GM23338 (cell line): ENCODE measurements around the gene GAS6. TPM values are rescaled to one million over a fixed set of nuclear protein-coding genes. Genes with fewer than 3 reads are reported as not detected.

Source experiments
- ATAC-seq: fragments of 200-7000 bp; cut with Tn5 transposase; 3 replicates; pipeline ENCODE4 v1.9.1; 2020
- DNase-seq: peaks from one replicate; pipeline ENCODE4 v3.0.0-alpha.2; 2015; ENCODE audit warnings: low spot score
- H2AFZ ChIP-seq: fragments of 200-600 bp; sonication (generic); 2 replicates; pipeline ENCODE4 v1.8.0; 2016; ENCODE audit warnings: antibody characterized with exemption, mild to moderate bottlenecking, moderate library complexity
- H3F3A ChIP-seq: fragments of 200-600 bp; sonication (generic); replicated peaks from 2 replicates; pipeline ENCODE4 v1.8.0; 2017; ENCODE audit warnings: antibody characterized with exemption, mixed run types, low read depth
- H3K27ac ChIP-seq: fragments of 200-600 bp; sonication (generic); 2 replicates; pipeline ENCODE4 v1.6.1; 2016; ENCODE audit warnings: low read depth
- H3K27me3 ChIP-seq: fragments of 200-600 bp; sonication (generic); 2 replicates; pipeline ENCODE4 v1.8.0; 2016; ENCODE audit warnings: mild to moderate bottlenecking, mixed run types, moderate library complexity; ENCODE audit not compliant: insufficient read depth
- H3K36me3 ChIP-seq: fragments of 200-600 bp; sonication (generic); 2 replicates; pipeline ENCODE4 v1.8.0; 2016; ENCODE audit warnings: mild to moderate bottlenecking; ENCODE audit not compliant: insufficient read depth
- H3K4me1 ChIP-seq: fragments of 200-600 bp; sonication (generic); 2 replicates; pipeline ENCODE4 v1.8.0; 2016; ENCODE audit warnings: mild to moderate bottlenecking, moderate library complexity; ENCODE audit not compliant: insufficient read depth
- H3K4me2 ChIP-seq: fragments of 200-600 bp; sonication (generic); 2 replicates; pipeline ENCODE4 v1.7.1; 2017; ENCODE audit warnings: mixed run types
- H3K4me3 ChIP-seq: fragments of 200-600 bp; sonication (generic); 2 replicates; pipeline ENCODE4 v1.6.1; 2016; ENCODE audit warnings: mixed run types
- H3K79me2 ChIP-seq: fragments of 200-600 bp; sonication (generic); replicated peaks from 2 replicates; pipeline ENCODE4 v1.8.0; 2017; ENCODE audit warnings: mild to moderate bottlenecking; ENCODE audit not compliant: insufficient read depth
- H3K9me2 ChIP-seq: fragments of 200-600 bp; sonication (generic); 2 replicates; pipeline ENCODE4 v1.8.0; 2017; ENCODE audit not compliant: insufficient read depth
- H4K20me1 ChIP-seq: fragments of 200-600 bp; sonication (generic); replicated peaks from 2 replicates; pipeline ENCODE4 v1.8.0; 2017; ENCODE audit warnings: mild to moderate bottlenecking; ENCODE audit not compliant: insufficient read depth
- H3K27ac Mint-ChIP-seq: 2 replicates; pipeline ENCODE4 v1.8.0; 2020; ENCODE audit warnings: inconsistent platforms, mild to moderate bottlenecking, moderate library complexity, mixed read lengths
- H3K27me3 Mint-ChIP-seq: 3 replicates; pipeline ENCODE4 v1.8.0; 2022; ENCODE audit warnings: low read depth, mild to moderate bottlenecking, moderate library complexity, mixed read lengths, inconsistent platforms; ENCODE audit not compliant: insufficient read depth, poor library complexity
- H3K36me3 Mint-ChIP-seq: 3 replicates; pipeline ENCODE4 v1.8.0; 2021; ENCODE audit warnings: low read depth, mild to moderate bottlenecking, inconsistent platforms, moderate library complexity, mixed read lengths
- H3K4me1 Mint-ChIP-seq: 3 replicates; pipeline ENCODE4 v1.8.0; 2020; ENCODE audit warnings: mild to moderate bottlenecking, inconsistent platforms, mixed read lengths
- H3K4me3 Mint-ChIP-seq: 3 replicates; pipeline ENCODE4 v1.8.0; 2021; ENCODE audit warnings: moderate library complexity, mild to moderate bottlenecking, inconsistent platforms, mixed read lengths
- H3K9me3 Mint-ChIP-seq: 3 replicates; pipeline ENCODE4 v1.8.0; 2020; ENCODE audit warnings: moderate library complexity, mild to moderate bottlenecking, inconsistent platforms, mixed read lengths
- CREB1 ChIP-seq: fragments of 250-450 bp; sonication (Bioruptor Pico); IDR thresholded peaks from 2 replicates; pipeline ENCODE4 v1.5.0; 2020; ENCODE audit warnings: low read depth, mild to moderate bottlenecking, moderate library complexity
- CTCF ChIP-seq, 2 experiments: fragments of 200-600 bp in 1 of 2; sonication (generic) in 1 of 2; conservative IDR thresholded peaks; 2 replicates each; pipeline versions ENCODE4 v1.5.1 to v1.6.1; 2016 to 2017; ENCODE audit warnings: antibody characterized with exemption in 2 of 2, low read depth in 2 of 2, mild to moderate bottlenecking in 2 of 2, moderate library complexity in 1 of 2
- ETS1 ChIP-seq: IDR thresholded peaks from 2 replicates; pipeline ENCODE4 v1.6.1; 2016; ENCODE audit warnings: antibody characterized with exemption
- EZH2 ChIP-seq: fragments of 200-600 bp; sonication (generic); IDR thresholded peaks from one replicate; pipeline ENCODE4 v1.8.0; 2017; ENCODE audit warnings: antibody characterized with exemption, mild to moderate bottlenecking, low read depth; ENCODE audit not compliant: unreplicated experiment
- EZH2phosphoT487 ChIP-seq: fragments of 200-600 bp; sonication (generic); IDR thresholded peaks from one replicate; pipeline ENCODE4 v1.8.1; 2018; ENCODE audit warnings: antibody characterized with exemption; ENCODE audit not compliant: unreplicated experiment
- JUNB ChIP-seq: IDR thresholded peaks from one replicate; pipeline ENCODE4 v1.6.1; 2016; ENCODE audit warnings: antibody characterized with exemption; ENCODE audit not compliant: unreplicated experiment
- NANOG ChIP-seq: IDR thresholded peaks from 2 replicates; pipeline ENCODE4 v1.6.1; 2016; ENCODE audit warnings: antibody characterized with exemption, borderline replicate concordance
- POLR2AphosphoS5 ChIP-seq: IDR thresholded peaks from 2 replicates; pipeline ENCODE4 v1.6.1; 2016; ENCODE audit warnings: antibody characterized with exemption, low read depth
- REST ChIP-seq: IDR thresholded peaks from one replicate; pipeline ENCODE4 v1.6.1; 2018; ENCODE audit warnings: antibody characterized with exemption; ENCODE audit not compliant: unreplicated experiment
- STAT1 ChIP-seq: IDR thresholded peaks from one replicate; pipeline ENCODE4 v1.6.1; 2016; ENCODE audit warnings: antibody characterized with exemption; ENCODE audit not compliant: unreplicated experiment
- ZNF114 ChIP-seq: fragments of 250-450 bp; sonication (Bioruptor Pico); IDR thresholded peaks from 2 replicates; pipeline ENCODE4 v1.5.0; 2020; ENCODE audit warnings: mild to moderate bottlenecking, moderate library complexity
- ZNF331 ChIP-seq: fragments of 250-450 bp; sonication (Bioruptor Pico); IDR thresholded peaks from 2 replicates; pipeline ENCODE4 v1.5.0; 2020; ENCODE audit warnings: low read depth, mild to moderate bottlenecking, moderate library complexity
- ZNF462 ChIP-seq: fragments of 250-450 bp; sonication (Bioruptor Pico); IDR thresholded peaks from 2 replicates; pipeline ENCODE4 v1.5.0; 2020; ENCODE audit warnings: mild to moderate bottlenecking, moderate library complexity
- polyA plus RNA-seq: library from polyadenylated mRNA; unstranded; fragments of >200 nt; fragmentation: Nextera tagmentation; extraction: Ambion mirVana; gene quantifications from 2 replicates; pipeline ENCODE4 v1.2.1, GENCODE V29; 2016
- total RNA-seq: library from RNA; depleted of rRNA; stranded (reverse); fragments of >200 nt; shearing (Covaris generic); gene quantifications from 2 replicates; pipeline ENCODE4 v1.2.3, GENCODE V29; 2014

GAS6 gene
- total and polyA plus RNA-seq, 2 experiments from 2014 or later, result 7.9 to 21.2 TPM

- Mint-ChIP-seq H3K4me1 (peaks cover 15% of the 10 kb centered on the region; the same call in 2 of the 3 replicates), H3K27ac (no peak overlapping the region), H3K36me3 (no peaks in the 10 kb centered on the region), H3K4me3 (no peak overlapping the region), H3K9me3 (no peaks in the 10 kb centered on the region), H3K27me3 (no peaks in the 10 kb centered on the region)
- ATAC-seq, result no peak
- no peak overlapping the region for H3K27ac ChIP-seq
- H4K20me1 ChIP-seq, result no peaks in the 10 kb centered on the region
- H2AFZ ChIP-seq, result no peak overlapping the region
- DNase-seq, result no peak
- H3F3A ChIP-seq, result no peaks in the 10 kb centered on the region
- H3K79me2 ChIP-seq, result no peaks in the 10 kb centered on the region; the same call in 1 of the 2 replicates
- H3K27me3 ChIP-seq, result no peaks in the 10 kb centered on the region
- H3K9me2 ChIP-seq, result no peaks in the 10 kb centered on the region; the same call in 1 of the 2 replicates
- no peaks in the 10 kb centered on the region for H3K36me3 ChIP-seq
- no peak overlapping the region for H3K4me3 ChIP-seq
- H3K4me1 ChIP-seq, result peaks cover 3% of the 10 kb centered on the region
- TF ChIP-seq NANOG, result no peak
- no peak for TF ChIP-seq ZNF114 (CRISPR knock-in tag)
- TF ChIP-seq EZH2, result no peak
- TF ChIP-seq JUNB, result no peak
- no peak for TF ChIP-seq CREB1 (CRISPR knock-in tag)
- no peak for TF ChIP-seq ETS1
- no peak for TF ChIP-seq POLR2AphosphoS5
- TF ChIP-seq STAT1, result no peak
- no peak for TF ChIP-seq ZNF462
- TF ChIP-seq REST, result no peak
- TF ChIP-seq CTCF (conservative IDR thresholded peaks at IDR 0.05; ENCODE audit: low read depth in 2 of 2), result no peak
- no peak for TF ChIP-seq EZH2phosphoT487
- no peak for TF ChIP-seq ZNF331 (CRISPR knock-in tag)
- no peak overlapping the region for H3K4me2 ChIP-seq
Observed at GRCh38 chr13:113845055-113845454, 18.8 kb downstream of the GAS6 start.
